ENCODE results near the gene FAM168A.

DNA sequence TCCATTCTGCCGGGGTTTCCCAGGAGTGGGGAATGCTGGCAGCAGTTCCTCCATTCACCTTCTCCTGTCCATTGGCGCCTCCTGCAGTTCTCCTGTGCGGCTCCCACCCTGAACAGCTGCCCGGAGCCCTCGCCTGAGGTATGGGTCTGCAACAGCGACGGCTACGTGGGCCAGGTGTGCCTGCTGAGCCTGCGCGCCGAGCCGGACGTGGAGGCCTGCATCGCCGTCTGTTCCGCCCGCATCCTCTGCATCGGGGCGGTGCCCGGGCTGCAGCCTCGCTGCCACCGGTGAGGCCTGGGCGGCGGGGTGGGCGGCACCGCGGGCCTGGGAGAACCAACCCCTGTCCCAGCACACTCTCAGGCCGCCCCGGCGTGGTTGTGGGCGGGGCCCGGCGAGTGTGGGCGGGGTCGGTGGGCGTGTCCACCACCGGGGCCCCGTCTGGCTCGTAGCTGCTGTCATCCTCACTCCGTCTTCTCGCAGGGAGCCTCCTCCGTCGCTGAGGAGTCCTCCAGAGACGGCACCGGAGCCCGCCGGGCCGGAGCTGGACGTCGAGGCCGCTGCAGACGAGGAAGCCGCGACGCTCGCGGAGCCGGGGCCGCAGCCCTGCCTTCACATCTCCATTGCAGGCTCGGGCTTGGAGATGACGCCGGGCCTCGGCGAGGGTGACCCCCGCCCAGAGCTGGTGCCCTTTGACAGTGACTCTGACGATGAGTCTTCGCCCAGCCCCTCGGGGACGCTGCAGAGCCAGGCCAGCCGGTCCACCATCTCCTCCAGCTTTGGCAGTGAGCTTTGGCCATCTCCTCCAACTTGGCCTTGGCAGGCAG, 235.7 kb downstream of the FAM168A start:
- TF ChIP-seq, protein P1, sequence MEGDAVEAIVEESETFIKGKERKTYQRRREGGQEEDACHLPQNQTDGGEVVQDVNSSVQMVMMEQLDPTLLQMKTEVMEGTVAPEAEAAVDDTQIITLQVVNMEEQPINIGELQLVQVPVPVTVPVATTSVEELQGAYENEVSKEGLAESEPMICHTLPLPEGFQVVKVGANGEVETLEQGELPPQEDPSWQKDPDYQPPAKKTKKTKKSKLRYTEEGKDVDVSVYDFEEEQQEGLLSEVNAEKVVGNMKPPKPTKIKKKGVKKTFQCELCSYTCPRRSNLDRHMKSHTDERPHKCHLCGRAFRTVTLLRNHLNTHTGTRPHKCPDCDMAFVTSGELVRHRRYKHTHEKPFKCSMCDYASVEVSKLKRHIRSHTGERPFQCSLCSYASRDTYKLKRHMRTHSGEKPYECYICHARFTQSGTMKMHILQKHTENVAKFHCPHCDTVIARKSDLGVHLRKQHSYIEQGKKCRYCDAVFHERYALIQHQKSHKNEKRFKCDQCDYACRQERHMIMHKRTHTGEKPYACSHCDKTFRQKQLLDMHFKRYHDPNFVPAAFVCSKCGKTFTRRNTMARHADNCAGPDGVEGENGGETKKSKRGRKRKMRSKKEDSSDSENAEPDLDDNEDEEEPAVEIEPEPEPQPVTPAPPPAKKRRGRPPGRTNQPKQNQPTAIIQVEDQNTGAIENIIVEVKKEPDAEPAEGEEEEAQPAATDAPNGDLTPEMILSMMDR (IDR thresholded peaks at IDR 0.05) = no peak
- TF ChIP-seq POLR2A (IDR thresholded peaks at IDR 0.05) = no peak
- no peak for TF ChIP-seq POLR2AphosphoS5 (IDR thresholded peaks at IDR 0.05)
- TF ChIP-seq EP300 (IDR thresholded peaks at IDR 0.05) = no peak
